COLO668 (cell line): Measurements from ENCODE around the gene B4GALT1.

Source experiments
- DNase-seq: peaks from one replicate; lab custom pipeline; 2025; ENCODE audit not compliant: unreplicated experiment; lab: John Stamatoyannopoulos, UW

Gene B4GALT1

DNA sequence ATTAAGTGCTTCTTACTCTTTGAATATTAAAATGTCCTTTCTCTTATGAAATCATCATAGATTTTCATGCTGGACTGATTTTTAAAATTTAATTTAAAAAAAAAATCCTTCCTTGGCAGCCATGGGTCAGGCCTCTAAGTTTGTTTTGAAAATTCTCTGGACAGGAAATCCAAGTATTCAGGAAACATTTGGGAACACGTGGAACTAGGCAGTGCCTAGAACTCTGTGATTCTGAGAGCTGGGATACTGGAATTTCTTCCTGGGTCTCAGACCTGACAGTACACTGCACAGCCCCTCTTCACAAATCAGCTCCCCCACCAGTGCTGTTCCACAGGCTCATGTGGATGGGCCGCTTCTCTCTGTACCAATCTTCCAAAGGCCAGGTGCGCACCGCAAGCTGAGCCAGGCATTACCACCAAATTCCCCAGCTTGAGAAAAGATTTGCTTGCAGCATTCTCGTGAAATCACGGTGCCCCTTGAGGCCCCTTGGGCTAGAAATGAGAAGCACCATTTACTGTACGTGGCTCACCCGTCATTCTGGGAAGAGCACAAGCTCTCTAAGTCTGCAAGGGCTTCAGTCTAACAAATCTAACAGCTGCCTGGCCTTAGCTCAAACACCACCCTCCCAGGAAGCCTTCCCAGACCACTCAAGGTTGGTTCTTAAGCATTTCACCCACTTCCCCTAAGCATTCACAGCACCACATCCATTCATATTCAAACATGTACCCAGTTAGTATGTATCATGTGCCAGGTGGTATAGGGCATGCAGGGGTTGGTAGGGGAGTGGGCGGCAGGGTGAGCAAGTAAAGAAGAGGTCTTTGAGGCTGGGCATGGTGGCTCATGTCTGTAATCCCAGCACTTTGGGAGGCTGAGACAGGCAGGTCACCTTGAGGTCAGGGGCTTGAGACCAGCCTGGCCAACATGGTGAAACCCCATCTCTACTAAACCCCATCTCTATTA, 26.5 kb downstream of the B4GALT1 start:
- no peak for DNase-seq

- DNase-seq: no peak
These were observed 27.5 kb downstream of the B4GALT1 start for GRCh38 chr9:33139421-33140228.

- no peak for DNase-seq
These were observed 28.4 kb downstream of the B4GALT1 start for GRCh38 chr9:33138768-33139167.

DNA sequence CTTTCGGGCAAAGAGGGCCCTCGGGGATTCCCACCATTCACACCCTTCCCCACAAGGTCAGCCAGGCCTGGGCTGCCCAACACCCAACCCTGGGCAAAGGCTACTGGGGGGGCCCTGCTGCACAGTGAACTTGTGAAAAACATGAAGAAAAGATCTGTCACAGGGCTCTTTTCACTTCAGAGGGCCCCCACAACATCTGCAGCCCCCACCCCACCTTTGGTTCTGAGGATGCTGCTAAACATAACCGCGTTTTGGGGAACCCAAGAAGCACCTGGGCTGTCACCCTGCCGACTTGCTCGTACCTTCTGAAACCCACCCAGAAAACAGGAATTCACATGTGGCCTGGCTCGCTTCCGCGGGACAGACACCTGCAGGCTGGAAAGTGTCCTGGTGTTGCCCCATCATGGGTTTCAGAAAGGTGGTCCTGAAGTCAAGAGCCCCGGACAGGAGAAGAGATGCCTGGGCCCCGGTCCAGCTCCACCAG, 29.3 kb downstream of the B4GALT1 start:
- no peak for DNase-seq

- DNase-seq: no peak
These were observed 30.1 kb downstream of the B4GALT1 start for GRCh38 chr9:33136721-33137670.

- DNase-seq: no peak
These were observed 31.6 kb downstream of the B4GALT1 start for GRCh38 chr9:33135470-33135958.

- no peak for DNase-seq
These were observed 32.1 kb downstream of the B4GALT1 start for GRCh38 chr9:33135031-33135461.

DNA sequence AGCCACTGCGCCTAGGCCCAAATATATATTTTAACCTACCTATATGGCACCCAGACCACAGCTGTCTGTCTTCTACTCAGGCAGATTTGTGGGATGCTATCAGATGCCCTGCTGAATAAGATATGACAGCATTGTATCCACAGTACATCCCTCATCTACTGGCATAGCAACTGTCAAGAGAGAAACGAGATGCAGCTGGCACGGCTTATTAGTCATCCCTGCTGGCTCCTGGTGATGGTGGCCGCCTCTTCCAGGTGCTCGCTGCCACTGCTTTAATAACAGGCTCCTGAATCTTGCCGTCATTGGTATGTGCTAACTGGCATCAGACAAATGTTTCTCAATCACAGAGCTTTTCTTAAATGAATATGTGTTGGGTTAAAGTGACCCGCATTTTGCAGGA, 34.0 kb downstream of the B4GALT1 start:
- peak; percentile 77 for DNase-seq

GRCh38 chr9:33131790-33132772, 35.1 kb downstream of the B4GALT1 start:
- DNase-seq: no peak

DNA sequence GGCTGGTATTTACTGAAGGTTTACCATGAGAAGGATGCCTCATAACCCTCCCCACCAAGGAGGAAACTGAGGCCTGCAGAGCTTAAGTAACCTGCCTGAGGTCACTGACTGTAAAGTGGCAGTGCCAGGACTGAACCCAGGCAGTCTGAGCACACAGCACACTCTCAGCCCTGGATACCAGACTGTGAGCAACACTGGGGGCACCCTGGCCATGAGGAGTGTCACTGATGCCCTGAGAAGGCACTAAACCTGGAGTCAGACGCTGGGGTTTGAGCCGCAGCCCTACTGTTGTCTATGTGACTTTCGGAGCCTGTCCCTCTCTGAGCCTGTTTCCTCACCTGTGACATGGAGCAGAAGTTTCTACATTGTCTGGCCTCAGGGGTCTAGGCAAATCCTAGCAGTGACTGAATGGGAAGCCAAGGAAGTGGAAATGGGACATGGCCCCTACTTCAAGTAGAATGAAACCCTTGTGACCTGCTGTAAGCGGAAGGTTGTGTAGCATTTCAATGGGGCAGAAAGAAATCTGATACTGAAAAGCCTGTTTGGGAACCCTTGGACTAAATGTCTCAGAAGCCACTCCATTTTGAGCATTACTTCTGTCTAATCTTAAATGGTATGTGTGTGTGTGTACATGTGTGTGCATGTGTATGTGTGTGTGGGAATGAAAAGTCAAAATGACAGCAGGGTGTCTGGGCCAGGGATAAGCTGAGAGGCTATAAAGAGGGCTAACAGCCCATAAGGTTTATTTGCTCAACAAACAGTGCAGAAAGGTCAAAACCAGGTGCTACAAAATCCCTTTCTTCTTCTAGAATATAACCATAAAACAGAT, 36.0 kb downstream of the B4GALT1 start:
- DNase-seq: peak; percentile 21

DNA sequence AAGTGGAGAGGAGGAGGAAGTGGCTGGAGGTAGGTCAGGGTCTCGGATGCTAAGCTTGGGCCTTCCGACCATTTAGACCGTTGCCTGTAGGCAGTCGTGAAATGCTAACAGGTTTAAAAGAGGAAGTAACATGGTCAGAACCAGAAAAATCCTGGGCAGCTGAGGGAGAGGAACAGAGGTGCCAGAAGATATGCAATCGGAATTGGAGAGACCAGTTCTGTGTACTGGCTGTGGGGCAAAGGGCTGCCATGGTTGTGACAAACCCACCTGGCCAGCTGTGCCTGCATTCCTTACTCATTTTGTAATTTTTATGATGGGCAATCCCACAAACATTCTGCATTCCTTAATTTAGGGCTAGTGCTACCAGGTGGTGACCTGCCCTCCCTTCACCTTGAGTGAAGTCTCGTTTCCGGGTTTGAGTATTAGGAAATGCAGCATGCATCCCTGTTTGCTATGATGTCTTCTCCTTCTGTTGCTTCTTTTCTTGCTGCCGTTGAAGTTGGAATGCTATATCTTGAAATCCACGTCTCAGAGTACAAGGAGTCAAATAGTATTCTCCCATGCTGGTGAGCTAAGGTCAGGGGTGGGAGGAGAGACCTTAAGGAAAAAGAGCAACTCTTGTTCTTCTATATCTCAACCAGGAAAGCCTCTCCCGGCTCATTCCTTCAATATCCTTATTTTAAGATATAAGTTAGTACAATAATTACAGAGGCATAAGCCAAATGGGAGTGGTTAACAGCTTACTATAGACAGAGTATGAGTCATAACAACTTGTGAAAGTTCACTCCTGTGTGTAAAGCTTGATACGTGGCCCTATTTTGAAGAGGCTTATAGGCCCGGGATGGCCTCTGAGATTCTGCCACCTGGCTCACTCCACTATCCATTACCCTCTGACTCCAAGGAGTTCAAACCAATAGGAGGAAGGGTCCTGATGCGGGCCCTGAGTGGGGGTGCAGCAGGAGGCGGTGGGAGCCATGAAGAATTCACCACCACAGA, 37.0 kb downstream of the B4GALT1 start:
- DNase-seq: no peak

- no peak for DNase-seq
These were observed 37.8 kb downstream of the B4GALT1 start for GRCh38 chr9:33129251-33129885.

DNA sequence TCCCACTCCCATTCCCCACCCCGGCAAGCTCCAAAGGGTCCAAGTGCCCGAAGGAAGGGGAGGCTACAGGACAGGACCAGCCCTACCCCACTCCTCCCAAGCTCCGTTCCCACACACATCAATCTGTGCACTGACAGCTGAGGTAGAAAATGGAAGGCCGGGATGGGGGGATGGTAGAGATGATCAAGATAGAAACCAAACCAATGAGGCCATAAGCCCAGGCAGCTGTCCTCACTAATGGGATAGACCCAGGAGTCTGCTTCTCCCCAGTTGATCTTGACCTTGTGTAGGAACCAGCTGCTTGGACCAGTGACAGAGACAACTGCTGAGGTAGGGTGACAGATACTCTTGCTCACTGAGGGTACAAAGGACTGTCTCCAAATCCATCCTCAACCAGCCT, 38.6 kb downstream of the B4GALT1 start:
- no peak for DNase-seq

- no peak for DNase-seq
These were observed 39.3 kb downstream of the B4GALT1 start for GRCh38 chr9:33127881-33128280.

- no peak for DNase-seq
These were observed 41.0 kb downstream of the B4GALT1 start for GRCh38 chr9:33125871-33126823.

GRCh38 chr9:33125461-33125860, 41.7 kb downstream of the B4GALT1 start:
- DNase-seq: no peak
